HTERT RPE-1 (cell line): ENCODE data around the gene NUDT17.

Source experiments
- in situ Hi-C: fragments of 300-500 bp; cut with MboI; formaldehyde crosslinking; loops from 4 replicates; pipeline ENCODE4 v1.14.3; 2020; ENCODE audit warnings: low sequenced_read_pairs

Gene NUDT17

GRCh38 chr1:145846201-145846612 lies 777 bp downstream of the NUDT17 start:
- in situ Hi-C loops, result no loop called here

GRCh38 chr1:145847827-145848226 lies 2.4 kb downstream of the NUDT17 start:
- in situ Hi-C loops, result no loop called here

GRCh38 chr1:145849356-145850160 lies 4.1 kb downstream of the NUDT17 start:
- in situ Hi-C loops, result no loop called here

- in situ Hi-C loops, result no loop called here
Observed at GRCh38 chr1:145855426-145855948, 10.1 kb downstream of the NUDT17 start.

- in situ Hi-C loops, result no loop called here
Observed at GRCh38 chr1:145857170-145857569, 11.7 kb downstream of the NUDT17 start.

GRCh38 chr1:145858238-145858900 lies 12.9 kb downstream of the NUDT17 start:
- in situ Hi-C loops, result no loop called here

- in situ Hi-C loops, result no loop called here
Observed at GRCh38 chr1:145858901-145859490, 13.6 kb downstream of the NUDT17 start, which contains the start of gene PIAS3. Gene PIAS3, minus strand, starts transcription at chr1:145859081. Its CDS starts 91 bp downstream, at chr1:145858990.

GRCh38 chr1:145859491-145860023 lies 14.1 kb downstream of the NUDT17 start:
- in situ Hi-C loops, result no loop called here

- in situ Hi-C loops, result no loop called here
Observed at GRCh38 chr1:145863282-145864018, 18.0 kb downstream of the NUDT17 start.

- in situ Hi-C loops, result no loop called here
Observed at GRCh38 chr1:145868232-145868631, 22.8 kb downstream of the NUDT17 start.

GRCh38 chr1:145871994-145872924 lies 26.8 kb downstream of the NUDT17 start:
- in situ Hi-C loops, result no loop called here

- in situ Hi-C loops, result no loop called here
Observed at GRCh38 chr1:145874646-145875045, 29.2 kb downstream of the NUDT17 start.

GRCh38 chr1:145877923-145878486 lies 32.6 kb downstream of the NUDT17 start:
- in situ Hi-C loops, result no loop called here

GRCh38 chr1:145878724-145879123 lies 33.3 kb downstream of the NUDT17 start:
- in situ Hi-C loops, result no loop called here

GRCh38 chr1:145879775-145880174 lies 34.3 kb downstream of the NUDT17 start:
- in situ Hi-C loops, result no loop called here

- in situ Hi-C loops, result no loop called here
Observed at GRCh38 chr1:145884675-145885074, 39.2 kb downstream of the NUDT17 start.

- in situ Hi-C loops, result no loop called here
Observed at GRCh38 chr1:145885738-145886287, 40.4 kb downstream of the NUDT17 start, which contains the start of gene ANKRD35. Gene ANKRD35, minus strand, starts transcription at chr1:145885866. Its CDS starts 108 bp downstream, at chr1:145885758.

- in situ Hi-C loops, result no loop called here
Observed at GRCh38 chr1:145886390-145886789, 41.0 kb downstream of the NUDT17 start.

- in situ Hi-C loops, result no loop called here
Observed at GRCh38 chr1:145886816-145887215, 41.4 kb downstream of the NUDT17 start.
